ENCODE measurements around the gene PTGDS. TPM values are rescaled to one million over a fixed set of nuclear protein-coding genes. Genes with fewer than 3 reads are reported as not detected.

The PTGDS gene
- total RNA-seq, 4 donors from 2014 or later, result 1.2 to 21.5 (median 7.8) TPM

- Histone ChIP-seq H3K27me3 (no peaks in the 10 kb centered on the region), H3K4me1 (no peaks in the 10 kb centered on the region), H3K4me3 (no peak overlapping the region), H3K9me3 (no peaks in the 10 kb centered on the region), H3K36me3 (no peaks in the 10 kb centered on the region), H3K27ac (no peak overlapping the region)
- TF ChIP-seq CTCF (IDR thresholded peaks at IDR 0.05) (no peak), POLR2A (IDR thresholded peaks at IDR 0.05) (no peak)
- DNase-seq, result no peak
Observed at GRCh38 chr9:136955943-136956335, 21.4 kb upstream of the PTGDS start.

DNA sequence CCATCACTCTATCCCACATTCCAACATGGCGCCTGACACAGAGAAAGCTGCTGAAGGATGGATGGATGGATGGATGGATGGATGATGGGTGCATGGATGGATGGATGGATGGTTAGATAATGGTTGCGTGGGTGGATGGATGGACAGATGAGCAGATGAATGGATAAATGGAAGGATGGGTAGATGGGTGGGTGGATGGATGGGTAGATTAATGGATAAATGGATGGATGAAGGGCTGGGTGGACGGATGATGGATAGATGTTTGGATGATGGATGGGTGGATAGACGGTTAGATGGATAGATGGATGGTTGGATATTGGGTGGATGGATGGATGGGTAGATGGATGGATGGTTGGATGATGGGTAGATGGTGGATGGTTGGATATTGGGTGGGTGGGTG, 20.7 kb upstream of the PTGDS start:
- Histone ChIP-seq H3K9me3 (no peaks in the 10 kb centered on the region), H3K4me1 (no peaks in the 10 kb centered on the region), H3K27me3 (no peaks in the 10 kb centered on the region), H3K36me3 (no peaks in the 10 kb centered on the region), H3K4me3 (no peak overlapping the region), H3K27ac (no peak overlapping the region)
- no peak for TF ChIP-seq CTCF (IDR thresholded peaks at IDR 0.05)
- no peak for TF ChIP-seq POLR2A (IDR thresholded peaks at IDR 0.05)
- no peak for DNase-seq

- DNase-seq, result no peak
- no peaks in the 10 kb centered on the region for H3K36me3 ChIP-seq
- H3K27ac ChIP-seq, result no peak overlapping the region
- no peaks in the 10 kb centered on the region for H3K4me1 ChIP-seq
- TF ChIP-seq POLR2A (IDR thresholded peaks at IDR 0.05), result no peak
- TF ChIP-seq CTCF (IDR thresholded peaks at IDR 0.05), result no peak
- H3K27me3 ChIP-seq, result no peaks in the 10 kb centered on the region
- no peak overlapping the region for H3K4me3 ChIP-seq
- H3K9me3 ChIP-seq, result no peaks in the 10 kb centered on the region
Observed at GRCh38 chr9:136957461-136957860, 19.8 kb upstream of the PTGDS start.

DNA sequence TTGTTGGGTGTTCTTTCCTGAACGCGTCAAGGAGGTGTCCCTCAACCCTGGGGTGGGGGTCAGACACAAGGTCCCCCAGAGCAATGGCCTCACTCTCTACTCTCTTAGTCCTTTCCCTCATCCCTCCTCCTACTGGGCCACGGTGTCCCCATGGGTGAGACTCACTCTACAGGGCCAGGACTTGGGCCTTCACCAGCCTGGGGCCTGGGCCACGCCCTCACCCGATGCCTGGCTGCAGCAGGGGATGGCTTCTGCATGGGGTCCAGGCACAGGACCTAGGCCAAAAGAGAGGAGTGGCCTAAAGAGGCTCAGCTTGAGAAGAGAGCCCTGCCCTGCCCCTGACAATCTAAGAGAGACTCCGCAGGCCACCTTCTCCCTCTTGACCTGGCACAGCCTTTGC, 19.4 kb upstream of the PTGDS start:
- Histone ChIP-seq H3K27me3 (no peaks in the 10 kb centered on the region), H3K9me3 (no peaks in the 10 kb centered on the region), H3K36me3 (no peaks in the 10 kb centered on the region), H3K4me1 (no peaks in the 10 kb centered on the region), H3K4me3 (no peak overlapping the region), H3K27ac (no peak overlapping the region)
- DNase-seq, result no peak
- TF ChIP-seq POLR2A (IDR thresholded peaks at IDR 0.05) (no peak), CTCF (IDR thresholded peaks at IDR 0.05) (no peak)

GRCh38 chr9:136958473-136958872, 18.8 kb upstream of the PTGDS start:
- Histone ChIP-seq H3K9me3 (no peaks in the 10 kb centered on the region), H3K4me1 (no peaks in the 10 kb centered on the region), H3K4me3 (no peak overlapping the region), H3K27me3 (no peaks in the 10 kb centered on the region), H3K36me3 (no peaks in the 10 kb centered on the region), H3K27ac (no peak overlapping the region)
- DNase-seq, result no peak
- TF ChIP-seq CTCF (IDR thresholded peaks at IDR 0.05) (no peak), POLR2A (IDR thresholded peaks at IDR 0.05) (no peak)
